GM19452 (cell line): ENCODE results near the gene HYAL3.

Experiments
- ATAC-seq: cut with Tn5 transposase; IDR thresholded peaks from one replicate; pipeline ENCODE4 v1.9.1; 2021; ENCODE audit not compliant: unreplicated experiment

Gene HYAL3

GRCh38 chr3:50330330-50330729 is 31.1 kb upstream of the HYAL3 start:
- ATAC-seq: no peak

- peak; percentile 86 for ATAC-seq
Measured at GRCh38 chr3:50327943-50328691, 28.9 kb upstream of the HYAL3 start, which contains the start of gene TUSC2. Gene TUSC2, minus strand, starts transcription at chr3:50328223. Its CDS starts 124 bp downstream, at chr3:50328099.

GRCh38 chr3:50327129-50327528 is 27.9 kb upstream of the HYAL3 start:
- ATAC-seq: no peak

- no peak for ATAC-seq
Measured at GRCh38 chr3:50326182-50326541, 27.0 kb upstream of the HYAL3 start.

- ATAC-seq: no peak
Measured at GRCh38 chr3:50325497-50326181, 26.4 kb upstream of the HYAL3 start.

GRCh38 chr3:50325113-50325480 is 25.9 kb upstream of the HYAL3 start:
- no peak for ATAC-seq

GRCh38 chr3:50324351-50325112 is 25.3 kb upstream of the HYAL3 start:
- ATAC-seq: no peak

GRCh38 chr3:50323614-50324199 is 24.5 kb upstream of the HYAL3 start:
- no peak for ATAC-seq

- ATAC-seq: no peak
Measured at GRCh38 chr3:50323092-50323600, 23.9 kb upstream of the HYAL3 start.

- no peak for ATAC-seq
Measured at GRCh38 chr3:50322386-50323091, 23.3 kb upstream of the HYAL3 start, which contains the start of gene HYAL2. Gene HYAL2, minus strand, starts transcription at chr3:50322745. Its CDS starts 2,256 bp downstream, at chr3:50320489.

- ATAC-seq: no peak
Measured at GRCh38 chr3:50322115-50322385, 22.8 kb upstream of the HYAL3 start.

GRCh38 chr3:50321336-50322114 is 22.3 kb upstream of the HYAL3 start:
- ATAC-seq: peak; percentile 79

- peak; percentile 48 for ATAC-seq
Measured at GRCh38 chr3:50320853-50321335, 21.7 kb upstream of the HYAL3 start.

GRCh38 chr3:50319894-50320625 is 20.9 kb upstream of the HYAL3 start:
- ATAC-seq: no peak

- ATAC-seq: no peak
Measured at GRCh38 chr3:50319181-50319893, 20.1 kb upstream of the HYAL3 start.

- no peak for ATAC-seq
Measured at GRCh38 chr3:50318615-50319014, 19.4 kb upstream of the HYAL3 start.

GRCh38 chr3:50318163-50318562 is 19.0 kb upstream of the HYAL3 start:
- no peak for ATAC-seq

- no peak for ATAC-seq
Measured at GRCh38 chr3:50317300-50317699, 18.1 kb upstream of the HYAL3 start.
